HEK293 (cell line): ENCODE measurements around the gene NACA2.
"Not testable (repeated sequence)": the region's sequence is repeated elsewhere in the genome, so short reads cannot be mapped to it uniquely, and the experiment has no call there.

Source experiments
- CTCF ChIA-PET: fragments of 350-600 bp; formaldehyde crosslinking; extraction: SDS; loops from one replicate; lab custom pipeline; 2021; ENCODE audit warnings: antibody characterized with exemption; lab: Yijun Ruan, JAX
- POLR2A ChIA-PET: fragments of 300-600 bp; formaldehyde crosslinking; extraction: SDS; loops from one replicate; lab custom pipeline; 2020; ENCODE audit warnings: antibody characterized with exemption, inconsistent platforms; lab: Yijun Ruan, JAX
- H3K27ac ChIP-seq: fragments of 200-500 bp; sonication (Bioruptor generic); 2 replicates; pipeline ENCODE4 v1.5.1; 2014; ENCODE audit warnings: low read depth, low read length, control low read depth, inconsistent platforms; ENCODE audit errors: extremely low read depth
- H3K36me3 ChIP-seq, 2 experiments: fragments of 200-500 bp in 1 of 2; sonication (Bioruptor generic) in 1 of 2; 1 replicate in 1 of 2; 2 replicates in 1 of 2; pipeline ENCODE4 v1.5.1; 2014 to 2017; ENCODE audit warnings: inconsistent platforms in 2 of 2, low read length in 2 of 2; ENCODE audit not compliant: control insufficient read depth in 2 of 2, insufficient read depth in 1 of 2
- H3K4me1 ChIP-seq: fragments of 200-500 bp; sonication (Bioruptor generic); 2 replicates; pipeline ENCODE4 v1.5.1; 2014; ENCODE audit warnings: mild to moderate bottlenecking, low read length, inconsistent platforms; ENCODE audit not compliant: control insufficient read depth, insufficient read depth
- H3K4me3 ChIP-seq: 2 replicates; pipeline ENCODE4 v1.5.1; 2011; ENCODE audit warnings: low read depth, mild to moderate bottlenecking, control low read depth, low read length, moderate library complexity
- H3K9me3 ChIP-seq: fragments of 200-500 bp; sonication (Bioruptor generic); 2 replicates; pipeline ENCODE4 v1.5.1; 2014; ENCODE audit warnings: low read depth, low read length, inconsistent platforms; ENCODE audit not compliant: control insufficient read depth, insufficient read depth
- FEZF1 ChIP-seq: fragments of 450-650 bp; formaldehyde crosslinking; IDR thresholded peaks from 2 replicates; pipeline ENCODE4 v1.5.1; 2016; ENCODE audit warnings: missing biosample characterization, missing genetic modification characterization
- GFI1B ChIP-seq: fragments of 450-650 bp; formaldehyde crosslinking; IDR thresholded peaks from 2 replicates; pipeline ENCODE4 v1.5.1; 2016; ENCODE audit warnings: missing biosample characterization, missing genetic modification characterization
- GLIS2 ChIP-seq: fragments of 450-650 bp; formaldehyde crosslinking; IDR thresholded peaks from 2 replicates; pipeline ENCODE4 v1.5.1; 2016; ENCODE audit warnings: missing biosample characterization, missing genetic modification characterization
- HOXC10 ChIP-seq: sonication (generic); formaldehyde crosslinking; IDR thresholded peaks from 2 replicates; pipeline ENCODE4 v1.8.1; 2023; ENCODE audit warnings: mild to moderate bottlenecking, missing genetic modification reagents
- KLF16 ChIP-seq: fragments of 450-650 bp; formaldehyde crosslinking; IDR thresholded peaks from 2 replicates; pipeline ENCODE4 v1.5.1; 2017; ENCODE audit warnings: missing biosample characterization, missing genetic modification characterization
- SP2 ChIP-seq: fragments of 450-650 bp; formaldehyde crosslinking; IDR thresholded peaks from 2 replicates; pipeline ENCODE4 v1.5.1; 2016; ENCODE audit warnings: missing biosample characterization, missing genetic modification characterization
- SP7 ChIP-seq: fragments of 450-650 bp; formaldehyde crosslinking; IDR thresholded peaks from 2 replicates; pipeline ENCODE4 v1.5.1; 2016; ENCODE audit warnings: missing biosample characterization, missing genetic modification characterization
- YY1 ChIP-seq: fragments of 450-650 bp; formaldehyde crosslinking; IDR thresholded peaks from 2 replicates; pipeline ENCODE4 v1.5.1; 2018; ENCODE audit warnings: missing biosample characterization, missing genetic modification characterization
- ZBTB1 ChIP-seq: fragments of 450-650 bp; formaldehyde crosslinking; IDR thresholded peaks from 2 replicates; pipeline ENCODE4 v1.5.1; 2016; ENCODE audit warnings: missing biosample characterization, missing genetic modification characterization
- ZBTB48 ChIP-seq: fragments of 450-650 bp; formaldehyde crosslinking; IDR thresholded peaks from 2 replicates; pipeline ENCODE4 v1.5.1; 2016; ENCODE audit warnings: missing biosample characterization, missing genetic modification characterization
- ZNF184 ChIP-seq: fragments of 450-650 bp; IDR thresholded peaks from 2 replicates; pipeline ENCODE4 v1.5.1; 2018; ENCODE audit warnings: missing biosample characterization, mild to moderate bottlenecking, missing genetic modification characterization
- ZNF202 ChIP-seq: fragments of 450-650 bp; formaldehyde crosslinking; IDR thresholded peaks from 2 replicates; pipeline ENCODE4 v1.5.1; 2016; ENCODE audit warnings: missing biosample characterization, missing genetic modification characterization, borderline replicate concordance
- ZNF214 ChIP-seq: fragments of 450-650 bp; formaldehyde crosslinking; IDR thresholded peaks from 2 replicates; pipeline ENCODE4 v1.5.1; 2017; ENCODE audit warnings: missing biosample characterization, mild to moderate bottlenecking, missing genetic modification characterization, borderline replicate concordance
- ZNF248 ChIP-seq: fragments of 450-650 bp; formaldehyde crosslinking; IDR thresholded peaks from 2 replicates; pipeline ENCODE4 v1.5.1; 2017; ENCODE audit warnings: missing biosample characterization, missing genetic modification characterization
- ZNF37A ChIP-seq: fragments of 450-650 bp; IDR thresholded peaks from 2 replicates; pipeline ENCODE4 v1.5.1; 2018; ENCODE audit warnings: missing biosample characterization, missing genetic modification characterization
- ZNF423 ChIP-seq: fragments of 450-650 bp; formaldehyde crosslinking; IDR thresholded peaks from 2 replicates; pipeline ENCODE4 v1.5.1; 2016; ENCODE audit warnings: missing biosample characterization, missing genetic modification characterization
- ZNF510 ChIP-seq: fragments of 450-650 bp; formaldehyde crosslinking; IDR thresholded peaks from 2 replicates; pipeline ENCODE4 v1.5.1; 2018; ENCODE audit warnings: mild to moderate bottlenecking, missing genetic modification characterization, missing biosample characterization; ENCODE audit not compliant: insufficient replicate concordance
- ZNF530 ChIP-seq: fragments of 450-650 bp; formaldehyde crosslinking; IDR thresholded peaks from 2 replicates; pipeline ENCODE4 v1.5.1; 2016; ENCODE audit warnings: low read depth, missing biosample characterization, missing genetic modification characterization
- ZNF571 ChIP-seq: fragments of 450-650 bp; formaldehyde crosslinking; IDR thresholded peaks from 2 replicates; pipeline ENCODE4 v1.5.0; 2017; ENCODE audit warnings: missing biosample characterization, missing genetic modification characterization
- ZNF626 ChIP-seq: fragments of 450-650 bp; sonication (Bioruptor Pico); formaldehyde crosslinking; IDR thresholded peaks from 2 replicates; pipeline ENCODE4 v1.5.1; 2018; ENCODE audit warnings: missing biosample characterization, missing genetic modification characterization, inconsistent platforms
- ZNF670 ChIP-seq: fragments of 450-650 bp; formaldehyde crosslinking; IDR thresholded peaks from 2 replicates; pipeline ENCODE4 v1.5.1; 2016; ENCODE audit warnings: missing biosample characterization, missing genetic modification characterization, low read depth
- TF ChIP-seq, protein P1 (sequence below): fragments of 450-650 bp; formaldehyde crosslinking; IDR thresholded peaks from 2 replicates; pipeline ENCODE4 v1.5.1; 2016; ENCODE audit warnings: missing biosample characterization, missing genetic modification characterization
- TF ChIP-seq, protein P2 (sequence below): fragments of 450-650 bp; IDR thresholded peaks from 2 replicates; pipeline ENCODE4 v1.5.1; 2018; ENCODE audit warnings: missing biosample characterization, mild to moderate bottlenecking, missing genetic modification characterization

The NACA2 gene

DNA sequence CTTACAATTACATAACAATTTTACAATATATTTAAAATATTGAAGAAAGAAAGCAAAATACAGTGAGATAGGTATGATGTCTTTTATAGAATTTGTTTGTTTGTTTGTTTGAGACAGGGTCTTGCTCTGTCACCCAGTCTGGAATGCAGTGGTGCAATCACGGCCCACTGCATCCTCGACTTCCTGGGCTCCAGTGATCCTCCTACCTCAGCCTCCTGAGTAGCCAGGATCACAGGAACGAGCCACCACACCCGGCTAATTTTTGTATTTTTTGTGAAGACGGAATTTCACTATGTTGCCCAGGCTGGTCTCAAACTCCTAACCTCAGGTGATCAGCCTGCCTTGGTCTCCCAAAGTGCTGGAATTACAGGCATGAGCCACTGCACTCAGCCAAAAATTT lies 21.5 kb downstream of the NACA2 start:
- H3K4me3 ChIP-seq, POLR2A ChIA-PET, CTCF ChIA-PET, H3K4me1 ChIP-seq, H3K36me3 ChIP-seq, H3K27ac ChIP-seq, H3K9me3 ChIP-seq: not testable (repeated sequence)

DNA sequence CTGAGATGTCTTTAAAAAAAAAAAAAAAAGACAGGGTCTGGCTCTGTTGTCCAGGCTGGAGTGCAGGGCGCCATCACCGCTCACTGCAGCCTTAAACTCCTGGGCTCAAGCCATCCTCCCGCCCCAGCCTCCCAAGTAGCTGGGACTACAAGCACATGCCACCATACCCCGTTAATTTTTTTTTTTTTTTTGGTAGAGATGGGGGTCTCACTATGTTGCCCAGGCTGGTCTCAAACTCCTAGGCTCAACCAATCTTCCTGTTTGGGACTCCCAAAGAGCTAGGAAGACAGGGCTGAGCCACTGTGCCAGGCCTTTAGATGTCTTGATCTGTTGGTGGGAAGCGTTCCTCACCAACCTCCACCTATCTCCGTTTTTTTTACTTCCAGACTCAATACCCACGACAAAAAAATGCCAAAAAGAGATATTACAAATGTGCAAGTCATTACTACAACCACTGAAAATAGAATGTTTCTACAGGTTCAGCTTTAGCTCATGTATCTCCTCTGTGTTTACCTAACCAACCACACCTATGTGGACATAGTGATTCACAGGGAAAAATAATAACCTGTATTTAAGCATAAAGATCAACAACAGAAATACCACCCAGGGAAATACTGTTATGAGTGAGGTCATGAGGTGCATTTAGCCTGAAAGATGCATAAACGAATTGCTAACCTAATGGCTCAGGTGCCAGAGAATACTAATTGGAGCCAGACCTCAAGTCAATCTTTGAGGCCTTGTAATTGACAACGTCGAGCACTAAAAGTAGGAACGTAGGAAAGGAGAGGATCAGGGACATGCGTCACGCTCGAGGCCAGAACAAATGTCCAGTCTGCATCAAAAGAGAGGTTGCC lies 22.6 kb downstream of the NACA2 start:
- H3K4me1 ChIP-seq: no peaks in the 10 kb centered on the region
- H3K36me3 ChIP-seq: no peaks in the 10 kb centered on the region
- ChIA-PET POLR2A (no interaction called here), CTCF (interaction anchor here (1.7 to 2.1 kb wide), 3 partner anchors 8 to 15 kb away, joined by 4 to 7 read pairs (median 5); no protein-coding TSS in a partner anchor)
- TF ChIP-seq ZBTB1 (tag by site-specific recombination) (no peak), HOXC10 (no peak), ZNF214 (tag by site-specific recombination) (no peak), ZNF530 (tag by site-specific recombination) (no peak), ZNF571 (tag by site-specific recombination) (no peak), SP7 (tag by site-specific recombination) (peak; percentile 49; the same call in 1 of the 2 replicates)
- TF ChIP-seq, protein P1, sequence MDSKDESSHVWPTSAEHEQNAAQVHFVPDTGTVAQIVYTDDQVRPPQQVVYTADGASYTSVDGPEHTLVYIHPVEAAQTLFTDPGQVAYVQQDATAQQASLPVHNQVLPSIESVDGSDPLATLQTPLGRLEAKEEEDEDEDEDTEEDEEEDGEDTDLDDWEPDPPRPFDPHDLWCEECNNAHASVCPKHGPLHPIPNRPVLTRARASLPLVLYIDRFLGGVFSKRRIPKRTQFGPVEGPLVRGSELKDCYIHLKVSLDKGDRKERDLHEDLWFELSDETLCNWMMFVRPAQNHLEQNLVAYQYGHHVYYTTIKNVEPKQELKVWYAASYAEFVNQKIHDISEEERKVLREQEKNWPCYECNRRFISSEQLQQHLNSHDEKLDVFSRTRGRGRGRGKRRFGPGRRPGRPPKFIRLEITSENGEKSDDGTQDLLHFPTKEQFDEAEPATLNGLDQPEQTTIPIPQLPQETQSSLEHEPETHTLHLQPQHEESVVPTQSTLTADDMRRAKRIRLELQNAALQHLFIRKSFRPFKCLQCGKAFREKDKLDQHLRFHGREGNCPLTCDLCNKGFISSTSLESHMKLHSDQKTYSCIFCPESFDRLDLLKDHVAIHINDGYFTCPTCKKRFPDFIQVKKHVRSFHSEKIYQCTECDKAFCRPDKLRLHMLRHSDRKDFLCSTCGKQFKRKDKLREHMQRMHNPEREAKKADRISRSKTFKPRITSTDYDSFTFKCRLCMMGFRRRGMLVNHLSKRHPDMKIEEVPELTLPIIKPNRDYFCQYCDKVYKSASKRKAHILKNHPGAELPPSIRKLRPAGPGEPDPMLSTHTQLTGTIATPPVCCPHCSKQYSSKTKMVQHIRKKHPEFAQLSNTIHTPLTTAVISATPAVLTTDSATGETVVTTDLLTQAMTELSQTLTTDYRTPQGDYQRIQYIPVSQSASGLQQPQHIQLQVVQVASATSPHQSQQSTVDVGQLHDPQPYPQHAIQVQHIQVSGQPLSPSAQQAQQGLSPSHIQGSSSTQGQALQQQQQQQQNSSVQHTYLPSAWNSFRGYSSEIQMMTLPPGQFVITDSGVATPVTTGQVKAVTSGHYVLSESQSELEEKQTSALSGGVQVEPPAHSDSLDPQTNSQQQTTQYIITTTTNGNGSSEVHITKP (tag by site-specific recombination): no peak
- TF ChIP-seq, protein P2, sequence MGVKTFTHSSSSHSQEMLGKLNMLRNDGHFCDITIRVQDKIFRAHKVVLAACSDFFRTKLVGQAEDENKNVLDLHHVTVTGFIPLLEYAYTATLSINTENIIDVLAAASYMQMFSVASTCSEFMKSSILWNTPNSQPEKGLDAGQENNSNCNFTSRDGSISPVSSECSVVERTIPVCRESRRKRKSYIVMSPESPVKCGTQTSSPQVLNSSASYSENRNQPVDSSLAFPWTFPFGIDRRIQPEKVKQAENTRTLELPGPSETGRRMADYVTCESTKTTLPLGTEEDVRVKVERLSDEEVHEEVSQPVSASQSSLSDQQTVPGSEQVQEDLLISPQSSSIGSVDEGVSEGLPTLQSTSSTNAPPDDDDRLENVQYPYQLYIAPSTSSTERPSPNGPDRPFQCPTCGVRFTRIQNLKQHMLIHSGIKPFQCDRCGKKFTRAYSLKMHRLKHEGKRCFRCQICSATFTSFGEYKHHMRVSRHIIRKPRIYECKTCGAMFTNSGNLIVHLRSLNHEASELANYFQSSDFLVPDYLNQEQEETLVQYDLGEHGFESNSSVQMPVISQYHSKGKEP (tag by site-specific recombination): no peak
- no peak overlapping the region for H3K27ac ChIP-seq
- H3K4me3 ChIP-seq: no peak overlapping the region
- no peaks in the 10 kb centered on the region for H3K9me3 ChIP-seq

DNA sequence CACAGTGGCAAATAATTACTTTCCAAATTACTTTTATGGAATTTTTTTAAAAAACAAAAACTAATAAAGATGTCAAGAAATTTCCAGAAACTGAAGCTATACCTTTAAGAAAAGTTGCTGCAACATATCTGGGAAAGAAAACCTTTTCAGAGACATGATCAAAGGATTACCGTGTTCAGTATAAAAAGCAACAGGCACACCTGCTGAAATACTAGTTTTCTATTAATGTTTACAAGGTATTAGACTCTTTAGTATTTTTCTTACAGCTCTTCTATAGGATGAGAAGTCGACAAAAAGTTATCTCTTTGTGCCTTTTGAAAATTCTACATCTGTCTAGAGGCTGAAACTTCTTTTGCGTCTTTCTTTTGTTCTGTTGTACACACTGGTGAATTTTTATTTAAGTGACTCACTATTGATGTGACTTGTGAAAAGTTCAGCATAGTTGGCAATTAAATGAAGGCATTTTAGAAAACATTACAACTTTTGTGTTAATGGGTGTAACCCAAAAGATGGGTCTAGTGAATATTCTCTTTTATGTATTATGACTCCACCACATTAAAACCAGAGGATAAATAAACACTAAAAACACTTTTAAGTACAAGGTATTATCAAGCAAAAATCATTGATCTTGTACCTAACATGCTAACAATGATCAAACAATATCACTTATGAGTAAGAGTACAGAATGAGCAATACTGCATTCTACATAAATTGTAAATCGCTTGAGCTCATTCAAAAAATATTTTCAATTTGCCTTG lies 23.8 kb downstream of the NACA2 start:
- H3K4me3 ChIP-seq: no peak overlapping the region
- POLR2A ChIA-PET: no interaction called here
- H3K27ac ChIP-seq: no peak overlapping the region
- no peaks in the 10 kb centered on the region for H3K4me1 ChIP-seq
- CTCF ChIA-PET: interaction anchor here (0.7 to 2.1 kb wide), 5 partner anchors 9 to 737 kb away, joined by 3 to 7 read pairs (median 4); no protein-coding TSS in a partner anchor
- no peaks in the 10 kb centered on the region for H3K36me3 ChIP-seq
- no peaks in the 10 kb centered on the region for H3K9me3 ChIP-seq
- TF ChIP-seq ZNF214 (tag by site-specific recombination): no peak
- no peak for TF ChIP-seq ZNF510
- TF ChIP-seq YY1: no peak
- no peak for TF ChIP-seq ZNF626 (tag by site-specific recombination)
- no peak for TF ChIP-seq ZNF423 (tag by site-specific recombination)
- no peak for TF ChIP-seq GFI1B (tag by site-specific recombination)
- no peak for TF ChIP-seq ZNF37A (tag by site-specific recombination)
- no peak for TF ChIP-seq ZNF530 (tag by site-specific recombination)
- TF ChIP-seq ZNF248 (tag by site-specific recombination): no peak
- no peak for TF ChIP-seq GLIS2
- no peak for TF ChIP-seq KLF16 (tag by site-specific recombination)
- no peak for TF ChIP-seq ZNF670 (tag by site-specific recombination)
- TF ChIP-seq ZNF184 (tag by site-specific recombination): no peak
- TF ChIP-seq, protein P2 (tag by site-specific recombination): no peak
- no peak for TF ChIP-seq SP2 (tag by site-specific recombination)
- TF ChIP-seq ZNF202 (tag by site-specific recombination): no peak
- no peak for TF ChIP-seq FEZF1 (tag by site-specific recombination)
- TF ChIP-seq ZBTB48: no peak
